Epithelial cell of alveolus of lung (primary cell): ENCODE results near the gene ZBED6. TPM values are rescaled to one million over a fixed set of nuclear protein-coding genes. Genes with fewer than 3 reads are reported as not detected.

Experiments used
- total RNA-seq: library from RNA; depleted of rRNA; stranded (reverse); fragments of >200 nt; gene quantifications from 2 replicates; pipeline ENCODE4 v1.2.1, GENCODE V29; 2015

The ZBED6 gene, protein sequence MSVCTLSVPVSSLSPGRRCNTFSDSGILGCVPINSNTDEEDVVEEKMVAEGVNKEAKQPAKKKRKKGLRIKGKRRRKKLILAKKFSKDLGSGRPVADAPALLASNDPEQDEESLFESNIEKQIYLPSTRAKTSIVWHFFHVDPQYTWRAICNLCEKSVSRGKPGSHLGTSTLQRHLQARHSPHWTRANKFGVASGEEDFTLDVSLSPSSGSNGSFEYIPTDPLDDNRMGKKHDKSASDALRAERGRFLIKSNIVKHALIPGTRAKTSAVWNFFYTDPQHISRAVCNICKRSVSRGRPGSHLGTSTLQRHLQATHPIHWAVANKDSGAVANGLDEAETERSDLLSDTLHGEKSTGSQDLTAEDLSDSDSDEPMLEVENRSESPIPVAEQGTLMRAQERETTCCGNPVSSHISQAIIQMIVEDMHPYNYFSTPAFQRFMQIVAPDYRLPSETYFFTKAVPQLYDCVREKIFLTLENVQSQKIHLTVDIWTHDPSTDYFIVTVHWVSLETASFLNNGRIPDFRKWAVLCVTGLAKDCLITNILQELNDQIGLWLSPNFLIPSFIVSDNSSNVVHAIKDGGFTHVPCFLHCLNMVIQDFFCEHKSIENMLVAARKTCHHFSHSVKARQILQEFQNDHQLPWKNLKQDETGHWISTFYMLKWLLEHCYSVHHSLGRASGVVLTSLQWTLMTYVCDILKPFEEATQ (N-terminal part only)
- 11.4 and 16.0 TPM in 2 replicates for total RNA-seq

DNA sequence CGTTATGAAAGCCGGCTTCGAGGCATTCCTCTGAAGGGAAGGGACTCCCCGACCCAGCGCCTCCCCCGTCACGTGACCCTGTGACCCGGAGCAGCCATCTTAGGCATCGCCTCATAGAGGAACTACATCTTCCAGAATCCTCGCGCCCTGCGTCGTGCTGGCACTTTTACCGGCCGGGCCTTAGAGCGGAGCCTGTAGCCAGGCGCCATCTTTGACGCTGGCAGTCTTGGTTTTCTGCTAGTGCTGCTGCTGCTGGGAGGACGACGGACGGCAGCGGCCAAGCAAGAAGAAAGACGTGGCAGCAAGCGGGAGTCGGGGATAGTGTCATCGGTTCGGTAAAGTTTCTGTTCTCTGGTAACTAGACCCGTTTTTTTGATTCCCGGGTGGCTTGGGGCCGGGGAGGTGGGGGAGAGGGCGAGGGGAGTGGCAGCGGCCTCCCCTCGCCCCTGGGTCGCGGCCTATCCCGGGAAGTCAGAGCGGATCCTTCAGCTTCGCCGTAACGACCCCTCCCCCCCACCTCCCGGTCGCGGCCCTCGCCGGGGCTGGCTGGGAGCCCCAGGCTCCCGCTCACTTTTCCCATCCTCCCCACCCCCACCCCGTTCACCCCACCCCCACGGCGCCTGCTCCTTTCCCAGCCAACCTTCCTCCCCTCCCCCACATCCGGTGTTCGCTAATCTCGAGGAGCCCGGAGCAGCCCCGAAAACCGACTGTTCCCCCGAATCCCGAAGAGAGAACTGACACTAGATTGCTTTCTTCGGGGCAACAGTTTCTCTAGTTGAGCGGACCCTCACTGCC lies at the start of gene ZBED6, which contains the start of gene ZC3H11A:
TSS of gene ZBED6 (plus strand) at position 183 of the 795 bp plus-strand sequence. CDS start 1,900 bp downstream, outside the sequence.
TSS of gene ZC3H11A (plus strand) at position 183 of the 795 bp plus-strand sequence. CDS start 21,448 bp downstream, outside the sequence.

DNA sequence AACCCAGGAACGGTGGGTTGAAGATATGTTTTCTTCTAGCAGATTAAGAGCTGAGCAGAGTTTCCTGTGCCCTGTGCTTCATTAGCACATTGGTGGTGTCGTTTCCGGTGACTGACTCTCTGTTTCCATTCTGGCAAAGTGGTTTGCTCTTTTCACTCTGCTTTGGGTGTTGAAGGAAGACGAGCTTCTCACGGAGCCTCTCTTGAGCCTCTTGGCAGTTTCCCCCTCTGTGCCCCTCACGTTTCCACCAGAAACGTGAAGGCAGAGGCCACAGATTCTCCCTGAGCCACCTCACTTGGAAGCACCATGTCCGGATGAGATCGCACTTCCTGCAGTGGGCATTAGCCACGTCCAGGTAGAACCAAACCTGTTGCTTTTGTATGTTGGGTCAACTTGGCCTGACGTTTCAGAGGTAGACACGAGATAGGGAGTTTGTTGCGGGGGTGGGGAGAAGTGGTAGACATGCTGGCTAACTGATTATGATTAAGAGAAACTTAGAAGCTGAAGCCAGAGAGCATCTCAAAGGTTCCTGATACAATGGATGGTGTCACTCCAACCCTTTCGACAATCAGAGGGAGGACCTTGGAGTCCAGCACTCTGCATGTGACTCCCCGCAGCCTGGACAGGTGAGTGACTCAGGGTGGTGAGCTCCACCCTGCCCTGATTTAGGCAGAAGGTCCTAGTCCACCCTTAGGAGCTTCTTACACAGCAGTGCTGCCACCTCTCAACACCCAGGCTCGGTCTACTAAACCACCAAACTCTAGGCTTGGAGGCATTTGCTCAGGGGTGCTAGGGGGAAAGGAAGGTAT lies 30.2 kb upstream of the ZBED6 start, which contains the start of gene LAX1:
TSS of gene LAX1 (plus strand) at position 155 of the 809 bp plus-strand sequence. CDS start at position 538, 383 bp downstream.

Other genes starting within 250 kb of the ZBED6 start
- gene ATP2B4, start 168.8 kb upstream of the ZBED6 start, total RNA-seq, result 34.5 and 45.5 TPM in 2 replicates
- not detected in 2 replicates for gene LAX1, start 30.4 kb upstream of the ZBED6 start, total RNA-seq
- 56.1 and 94.6 TPM in 2 replicates for gene ZC3H11A, start within 50 bp of the ZBED6 start, total RNA-seq
- gene SNRPE, start 66.0 kb downstream of the ZBED6 start, total RNA-seq, result 69.9 and 90.6 TPM in 2 replicates